Measurements from ENCODE around the gene ANKRD29.

ANKRD29 gene

GRCh38 chr18:23690505-23691068 lies 27.9 kb upstream of the ANKRD29 start:
- H3K27ac ChIP-seq = peak overlapping the region; percentile 95
- no peak for TF ChIP-seq CTCF (conservative IDR thresholded peaks at IDR 0.05)

- peak overlapping the region; percentile 95 for H3K27ac ChIP-seq
These were observed 27.1 kb upstream of the ANKRD29 start for GRCh38 chr18:23689616-23690504.

GRCh38 chr18:23689031-23689615 lies 26.4 kb upstream of the ANKRD29 start, which contains the start of gene LAMA3:
LAMA3 (plus strand) TSS chr18:23689453; CDS start chr18:23689684, 231 bp downstream.
- peak; percentile 47 for TF ChIP-seq CTCF (conservative IDR thresholded peaks at IDR 0.05)
- peak within 1 kb of the TSS; percentile 95 for H3K27ac ChIP-seq

More at GRCh38 chr18:23689616-23690504, 27.1 kb upstream of the ANKRD29 start:
- TF ChIP-seq CTCF (conservative IDR thresholded peaks at IDR 0.05) = no peak; the same call in 1 of the 2 replicates

- no peak for TF ChIP-seq CTCF (conservative IDR thresholded peaks at IDR 0.05)
- peak overlapping the region; percentile 95 for H3K27ac ChIP-seq
These were observed 25.8 kb upstream of the ANKRD29 start for GRCh38 chr18:23688528-23688927.

GRCh38 chr18:23684515-23685197 lies 21.9 kb upstream of the ANKRD29 start:
- peak overlapping the region; percentile 78 for H3K27ac ChIP-seq
- TF ChIP-seq CTCF (conservative IDR thresholded peaks at IDR 0.05) = no peak

- no peak for TF ChIP-seq CTCF (conservative IDR thresholded peaks at IDR 0.05)
- peak overlapping the region; percentile 65 for H3K27ac ChIP-seq
These were observed 21.0 kb upstream of the ANKRD29 start for GRCh38 chr18:23683671-23684070.

GRCh38 chr18:23683155-23683554 lies 20.4 kb upstream of the ANKRD29 start:
- TF ChIP-seq CTCF (conservative IDR thresholded peaks at IDR 0.05) = no peak
- peak overlapping the region; percentile 65; the same call in 1 of the 2 replicates for H3K27ac ChIP-seq

All from VCaP (cell line).